Measurements from ENCODE around the gene FGF6. TPM values are rescaled to one million over a fixed set of nuclear protein-coding genes. Genes with fewer than 3 reads are reported as not detected.

The FGF6 gene
- total RNA-seq, 2 donors from 2014 or later: not detected

- TF ChIP-seq, protein P1, sequence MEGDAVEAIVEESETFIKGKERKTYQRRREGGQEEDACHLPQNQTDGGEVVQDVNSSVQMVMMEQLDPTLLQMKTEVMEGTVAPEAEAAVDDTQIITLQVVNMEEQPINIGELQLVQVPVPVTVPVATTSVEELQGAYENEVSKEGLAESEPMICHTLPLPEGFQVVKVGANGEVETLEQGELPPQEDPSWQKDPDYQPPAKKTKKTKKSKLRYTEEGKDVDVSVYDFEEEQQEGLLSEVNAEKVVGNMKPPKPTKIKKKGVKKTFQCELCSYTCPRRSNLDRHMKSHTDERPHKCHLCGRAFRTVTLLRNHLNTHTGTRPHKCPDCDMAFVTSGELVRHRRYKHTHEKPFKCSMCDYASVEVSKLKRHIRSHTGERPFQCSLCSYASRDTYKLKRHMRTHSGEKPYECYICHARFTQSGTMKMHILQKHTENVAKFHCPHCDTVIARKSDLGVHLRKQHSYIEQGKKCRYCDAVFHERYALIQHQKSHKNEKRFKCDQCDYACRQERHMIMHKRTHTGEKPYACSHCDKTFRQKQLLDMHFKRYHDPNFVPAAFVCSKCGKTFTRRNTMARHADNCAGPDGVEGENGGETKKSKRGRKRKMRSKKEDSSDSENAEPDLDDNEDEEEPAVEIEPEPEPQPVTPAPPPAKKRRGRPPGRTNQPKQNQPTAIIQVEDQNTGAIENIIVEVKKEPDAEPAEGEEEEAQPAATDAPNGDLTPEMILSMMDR (conservative IDR thresholded peaks at IDR 0.05): no peak
- Mint-ChIP-seq H3K4me1 (peaks cover 4% of the 10 kb centered on the region), H3K36me3 (ENCODE audit: low read depth) (no peaks in the 10 kb centered on the region), H3K9me3 (no peaks in the 10 kb centered on the region), H3K27ac (no peak overlapping the region), H3K4me3 (no peak overlapping the region), H3K27me3 (ENCODE audit: insufficient read depth) (peaks cover 14% of the 10 kb centered on the region)
- Histone ChIP-seq H3K9ac (ENCODE audit: extremely low read depth, low read length, poor library complexity, severe bottlenecking) (no peak overlapping the region), H3K27me3 (ENCODE audit: control insufficient read depth, insufficient read depth, low read length, poor library complexity, severe bottlenecking) (no peaks in the 10 kb centered on the region), H3K4me1 (ENCODE audit: control insufficient read depth, insufficient read depth, low read length) (no peaks in the 10 kb centered on the region), H3K4me3 (ENCODE audit: low read length) (no peak overlapping the region), H3K9me3 (ENCODE audit: control insufficient read depth, low read length) (no peaks in the 10 kb centered on the region), H3K36me3 (ENCODE audit: control insufficient read depth, insufficient read depth, low read length) (no peaks in the 10 kb centered on the region), H3K27ac (ENCODE audit: low read depth, low read length) (no peak overlapping the region)
- 94% methylated on average over 2 to 4 of the region's 5 CpGs for WGBS, 2 experiments (ENCODE audit: insufficient coverage in 1 of 2, insufficient read length in 1 of 2)
- no peak for DNase-seq
Measured at GRCh38 chr12:4387607-4388006, 58.0 kb downstream of the FGF6 start.

GRCh38 chr12:4386801-4387200 lies 58.8 kb downstream of the FGF6 start:
- Mint-ChIP-seq H3K4me1 (peaks cover 4% of the 10 kb centered on the region), H3K9me3 (no peaks in the 10 kb centered on the region), H3K36me3 (ENCODE audit: low read depth) (no peaks in the 10 kb centered on the region), H3K27me3 (ENCODE audit: insufficient read depth) (peaks cover 11% of the 10 kb centered on the region), H3K27ac (no peak overlapping the region), H3K4me3 (no peak overlapping the region)
- Histone ChIP-seq H3K27ac (ENCODE audit: low read depth, low read length) (no peak overlapping the region), H3K9ac (ENCODE audit: extremely low read depth, low read length, poor library complexity, severe bottlenecking) (no peak overlapping the region), H3K27me3 (ENCODE audit: control insufficient read depth, insufficient read depth, low read length, poor library complexity, severe bottlenecking) (no peaks in the 10 kb centered on the region), H3K4me3 (ENCODE audit: low read length) (no peak overlapping the region), H3K4me1 (ENCODE audit: control insufficient read depth, insufficient read depth, low read length) (no peaks in the 10 kb centered on the region), H3K36me3 (ENCODE audit: control insufficient read depth, insufficient read depth, low read length) (no peaks in the 10 kb centered on the region), H3K9me3 (ENCODE audit: control insufficient read depth, low read length) (no peaks in the 10 kb centered on the region)
- 86 to 100% methylated on average over 2 to 4 of the region's 4 CpGs for WGBS, 2 experiments (ENCODE audit: insufficient coverage in 1 of 2, insufficient read length in 1 of 2)
- TF ChIP-seq, protein P1 (conservative IDR thresholded peaks at IDR 0.05): no peak
- no peak for DNase-seq

Other genes with a start within 250 kb of the FGF6 start
- 100 to 1,000 TPM; 286 to 362 TPM for gene CCND2, start 172.1 kb downstream of the FGF6 start, total RNA-seq
- 10 to 100 TPM; 19.2 to 41.3 TPM for gene TIGAR, start 124.6 kb downstream of the FGF6 start, total RNA-seq
- under 1 TPM; 0.33 to 0.44 TPM for gene FGF23, start 66.1 kb downstream of the FGF6 start, total RNA-seq
- 10 to 100 TPM; 58.3 to 77.8 TPM for gene RAD51AP1, start 93.1 kb upstream of the FGF6 start, total RNA-seq
- 10 to 100 TPM; 10.9 to 16.6 TPM for gene DYRK4, start 116.4 kb upstream of the FGF6 start, total RNA-seq
- 1 to 10 TPM in 1 of 2 donors, under 1 TPM in 1; 0.69 to 3.4 TPM for gene AKAP3, start 203.2 kb upstream of the FGF6 start, total RNA-seq
- gene NDUFA9, start 203.3 kb upstream of the FGF6 start, total RNA-seq: 100 to 1,000 TPM in 1 of 2 donors, 10 to 100 TPM in 1; 55.3 to 158 TPM

Measured in endodermal cell (in vitro differentiated cells).